ENCODE measurements around the gene DUSP15. TPM values are rescaled to one million over a fixed set of nuclear protein-coding genes. Genes with fewer than 3 reads are reported as not detected.

Gene DUSP15
- total and polyA plus RNA-seq, 2 of the 8 experiments (the other 6 are each of a cell fraction or from before 2014, with no cell fraction given) = 0.91 to 3.2 TPM

DNA sequence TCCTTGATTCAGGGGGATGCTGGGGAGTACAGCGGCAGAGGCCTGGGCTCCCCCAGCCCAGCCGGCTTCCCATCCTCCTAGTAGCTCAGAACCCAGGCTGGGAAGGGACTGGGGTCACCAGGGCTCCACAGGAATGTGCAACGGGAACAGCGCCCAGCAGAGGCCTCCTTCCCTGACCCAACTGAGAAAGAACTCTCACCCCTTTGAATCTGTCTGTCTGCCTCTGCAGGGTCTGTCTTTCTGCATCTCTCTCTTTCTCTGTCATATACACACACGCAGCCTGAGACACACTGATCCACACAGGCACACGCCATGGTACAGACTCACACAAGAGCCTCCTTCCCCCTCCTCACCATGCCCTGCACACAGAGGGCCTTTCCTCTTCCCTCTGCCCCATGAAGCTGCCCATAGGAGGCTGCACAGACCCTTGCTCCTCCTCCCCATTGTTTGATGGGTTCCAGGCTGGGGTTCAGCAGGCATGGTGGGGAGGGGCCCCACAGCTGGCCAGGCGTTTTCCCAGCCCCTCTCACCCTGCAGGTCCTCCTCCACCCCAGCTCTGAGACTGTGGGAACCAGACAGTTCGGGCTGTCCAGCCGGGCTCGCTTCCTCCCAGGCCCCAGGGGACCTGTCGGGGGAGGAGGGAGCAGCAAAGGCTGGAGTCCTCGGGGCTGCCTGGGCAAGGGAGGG is 27.7 kb downstream of the DUSP15 start (continued):
- TF ChIP-seq RNF2 (IDR thresholded peaks at IDR 0.05; ENCODE audit: borderline replicate concordance, low read depth, low read length, missing control alignments, poor library complexity, severe bottlenecking) = no peak
- TF ChIP-seq KDM4A (IDR thresholded peaks at IDR 0.05; ENCODE audit: low read depth, low read length, severe bottlenecking) = no peak
- TF ChIP-seq KDM1A (IDR thresholded peaks at IDR 0.05; ENCODE audit: borderline replicate concordance, low read length) = no peak

Data from H1 (cell line).